Progenitor cell of endocrine pancreas (in vitro differentiated cells): ENCODE measurements around the gene ESPNL. TPM values are rescaled to one million over a fixed set of nuclear protein-coding genes. Genes with fewer than 3 reads are reported as not detected.

ENCODE experiments used
- DNase-seq: peaks from one replicate; pipeline ENCODE4 v3.0.0; 2021; ENCODE audit warnings: low spot score; ENCODE audit not compliant: unreplicated experiment
- H3K27ac Mint-ChIP-seq: 2 replicates; pipeline ENCODE4 v1.8.0; 2021; ENCODE audit warnings: mild to moderate bottlenecking, moderate library complexity, mixed read lengths
- H3K27me3 Mint-ChIP-seq: 2 replicates; pipeline ENCODE4 v1.8.0; 2021; ENCODE audit warnings: mixed read lengths
- H3K36me3 Mint-ChIP-seq: 2 replicates; pipeline ENCODE4 v1.8.0; 2022; ENCODE audit warnings: mixed read lengths; ENCODE audit not compliant: insufficient read depth
- H3K4me1 Mint-ChIP-seq: 2 replicates; pipeline ENCODE4 v1.8.0; 2021; ENCODE audit warnings: low read depth, mixed read lengths
- H3K4me3 Mint-ChIP-seq: 2 replicates; pipeline ENCODE4 v1.8.0; 2021; ENCODE audit warnings: low read depth, mild to moderate bottlenecking, moderate library complexity, mixed read lengths
- H3K9me3 Mint-ChIP-seq: 2 replicates; pipeline ENCODE4 v1.8.0; 2021; ENCODE audit warnings: low read depth, mixed read lengths
- CTCF ChIP-seq: fragments of 200-600 bp; sonication (generic); IDR thresholded peaks from one replicate; pipeline ENCODE4 v1.5.0; 2021; ENCODE audit warnings: antibody characterized with exemption, mild to moderate bottlenecking; ENCODE audit not compliant: unreplicated experiment
- total RNA-seq: library from RNA; stranded (reverse); gene quantifications from 2 replicates; pipeline ENCODE4 v1.2.1, GENCODE V29; 2021

ESPNL gene
- total RNA-seq, 1 donor from 2014 or later, result 0.31 TPM

GRCh38 chr2:238145851-238146250, 45.7 kb downstream of the ESPNL start:
- TF ChIP-seq CTCF, result no peak
- Mint-ChIP-seq H3K4me1 (no peaks in the 10 kb centered on the region), H3K9me3 (no peaks in the 10 kb centered on the region), H3K27me3 (no peaks in the 10 kb centered on the region), H3K36me3 (no peaks in the 10 kb centered on the region), H3K4me3 (no peak overlapping the region), H3K27ac (no peak overlapping the region)
- DNase-seq, result no peak

GRCh38 chr2:238146884-238147544, 46.9 kb downstream of the ESPNL start:
- H3K4me3 Mint-ChIP-seq, result no peak overlapping the region
- DNase-seq, result no peak

GRCh38 chr2:238148981-238149380, 48.8 kb downstream of the ESPNL start:
- Mint-ChIP-seq H3K4me3 (no peak overlapping the region), H3K36me3 (no peaks in the 10 kb centered on the region), H3K27ac (peak overlapping the region; percentile 29), H3K27me3 (no peaks in the 10 kb centered on the region), H3K9me3 (no peaks in the 10 kb centered on the region), H3K4me1 (no peaks in the 10 kb centered on the region)
- TF ChIP-seq CTCF, result no peak
- DNase-seq, result no peak

More at GRCh38 chr2:238146884-238147544, 46.9 kb downstream of the ESPNL start:
- Mint-ChIP-seq H3K27ac (no peak overlapping the region), H3K9me3 (no peaks in the 10 kb centered on the region), H3K4me1 (no peaks in the 10 kb centered on the region), H3K27me3 (no peaks in the 10 kb centered on the region), H3K36me3 (no peaks in the 10 kb centered on the region)
- TF ChIP-seq CTCF, result no peak

- Mint-ChIP-seq H3K36me3 (no peaks in the 10 kb centered on the region), H3K4me1 (no peaks in the 10 kb centered on the region), H3K4me3 (no peak overlapping the region), H3K27me3 (no peaks in the 10 kb centered on the region), H3K9me3 (no peaks in the 10 kb centered on the region), H3K27ac (no peak overlapping the region)
- no peak for DNase-seq
- no peak for TF ChIP-seq CTCF
These were observed 49.9 kb downstream of the ESPNL start for GRCh38 chr2:238149841-238150572.

GRCh38 chr2:238150686-238151085, 50.5 kb downstream of the ESPNL start:
- Mint-ChIP-seq H3K9me3 (no peaks in the 10 kb centered on the region), H3K27ac (no peak overlapping the region), H3K36me3 (no peaks in the 10 kb centered on the region), H3K4me3 (no peak overlapping the region), H3K4me1 (no peaks in the 10 kb centered on the region), H3K27me3 (peaks cover 3% of the 10 kb centered on the region)
- no peak for TF ChIP-seq CTCF
- DNase-seq, result no peak
